Smooth muscle cell (in vitro differentiated cells): Measurements from ENCODE around the gene IL37. TPM values are rescaled to one million over a fixed set of nuclear protein-coding genes. Genes with fewer than 3 reads are reported as not detected.

ENCODE experiments used
- DNase-seq: peaks from one replicate; lab custom pipeline; 2025; ENCODE audit not compliant: unreplicated experiment; lab: John Stamatoyannopoulos, UW
- H2AFZ ChIP-seq: fragments of 200-600 bp; sonication (generic); 2 replicates; pipeline ENCODE4 v1.6.0; 2016; ENCODE audit warnings: antibody characterized with exemption, low read depth, mild to moderate bottlenecking
- H3F3A ChIP-seq: fragments of 200-600 bp; sonication (generic); 2 replicates; pipeline ENCODE4 v1.6.0; 2017; ENCODE audit warnings: antibody characterized with exemption, low read depth
- H3K27ac ChIP-seq: fragments of 200-600 bp; sonication (generic); 2 replicates; pipeline ENCODE4 v1.5.1; 2016; ENCODE audit warnings: low read depth, mild to moderate bottlenecking
- H3K27me3 ChIP-seq: fragments of 200-600 bp; sonication (generic); 2 replicates; pipeline ENCODE4 v1.6.1; 2016; ENCODE audit warnings: low read depth, mild to moderate bottlenecking
- H3K36me3 ChIP-seq: fragments of 200-600 bp; sonication (generic); 2 replicates; pipeline ENCODE4 v1.5.1; 2016; ENCODE audit warnings: low read depth
- H3K4me1 ChIP-seq: fragments of 200-600 bp; sonication (generic); 2 replicates; pipeline ENCODE4 v1.5.1; 2016; ENCODE audit warnings: low read depth
- H3K4me2 ChIP-seq: fragments of 200-600 bp; sonication (generic); 2 replicates; pipeline ENCODE4 v1.6.0; 2016; ENCODE audit warnings: mild to moderate bottlenecking
- H3K4me3 ChIP-seq: fragments of 200-600 bp; sonication (generic); 2 replicates; pipeline ENCODE4 v1.5.1; 2016; ENCODE audit warnings: mild to moderate bottlenecking
- H3K79me2 ChIP-seq: fragments of 200-600 bp; sonication (generic); 2 replicates; pipeline ENCODE4 v1.6.0; 2016; ENCODE audit warnings: low read depth, mild to moderate bottlenecking
- H3K9ac ChIP-seq: fragments of 200-600 bp; sonication (generic); 2 replicates; pipeline ENCODE4 v1.6.0; 2016; ENCODE audit warnings: low read depth
- H3K9me3 ChIP-seq: fragments of 200-600 bp; sonication (generic); replicated peaks from 2 replicates; pipeline ENCODE4 v1.5.1; 2016; ENCODE audit warnings: low read depth
- H4K20me1 ChIP-seq: fragments of 200-600 bp; sonication (generic); 2 replicates; pipeline ENCODE4 v1.6.0; 2016; ENCODE audit warnings: low read depth
- CTCF ChIP-seq: fragments of 200-600 bp; sonication (generic); IDR thresholded peaks from 2 replicates; pipeline ENCODE4 v1.5.1; 2017; ENCODE audit warnings: borderline replicate concordance, mild to moderate bottlenecking, antibody characterized with exemption; ENCODE audit not compliant: insufficient read depth, poor library complexity, severe bottlenecking
- WGBS: methylation state at CpG from one replicate; pipeline ENCODE4 v1.1.7; 2016; ENCODE audit warnings: low lambda C conversion rate; 5-methylcytosine and 5-hydroxymethylcytosine counted together
- polyA plus RNA-seq: library from polyadenylated mRNA; unstranded; fragments of >200 nt; fragmentation: Nextera tagmentation; extraction: Ambion mirVana; gene quantifications from 2 replicates; pipeline ENCODE4 v1.2.1, GENCODE V29; 2016
- total RNA-seq: library from RNA; depleted of rRNA; stranded (reverse); fragments of >200 nt; gene quantifications from 2 replicates; pipeline ENCODE4 v1.2.3, GENCODE V29; 2014

IL37 gene
- total and polyA plus RNA-seq, 2 experiments from 2014 or later, result not detected

DNA sequence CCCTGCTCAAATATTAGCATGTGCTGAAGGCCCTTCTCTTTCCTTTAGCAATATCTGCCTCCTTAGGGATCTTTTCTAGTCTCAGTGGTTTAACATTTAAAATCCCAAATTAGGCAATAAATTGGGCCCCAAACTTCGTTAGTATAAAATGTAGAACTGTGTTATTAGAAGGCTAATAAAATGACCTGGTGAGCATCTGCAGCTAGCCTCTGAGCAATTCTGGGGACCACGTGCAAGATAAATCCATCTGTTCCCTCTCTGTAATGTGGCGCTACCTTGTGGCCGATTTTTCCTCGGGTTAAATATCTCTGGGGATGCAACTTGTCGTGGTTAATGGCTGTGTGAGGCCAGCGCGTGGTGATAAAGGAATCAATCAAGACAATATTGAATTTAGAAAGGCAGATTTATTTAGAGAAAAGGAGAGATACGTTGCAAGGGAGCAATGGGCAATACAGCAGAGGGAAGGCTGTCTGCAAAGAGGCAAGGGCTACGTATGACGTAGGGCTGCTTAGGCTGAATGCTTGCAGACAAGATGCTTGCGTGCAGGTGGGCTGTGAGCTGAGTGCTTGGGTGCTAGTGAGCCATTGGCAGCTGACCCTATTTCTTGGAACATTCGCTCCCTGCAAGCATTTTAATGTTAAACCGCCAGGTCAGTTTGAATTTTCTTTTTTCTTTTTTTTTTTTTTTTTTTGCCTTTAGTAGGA lies 48.3 kb downstream of the IL37 start:
- Histone ChIP-seq H3K36me3 (no peaks in the 10 kb centered on the region), H3K9ac (no peak overlapping the region), H4K20me1 (no peaks in the 10 kb centered on the region), H3K27ac (no peak overlapping the region), H3K79me2 (no peaks in the 10 kb centered on the region), H3K27me3 (peaks cover 8% of the 10 kb centered on the region), H3K4me1 (no peaks in the 10 kb centered on the region), H2AFZ (no peak overlapping the region), H3K9me3 (no peaks in the 10 kb centered on the region), H3F3A (no peaks in the 10 kb centered on the region), H3K4me3 (no peak overlapping the region), H3K4me2 (no peak overlapping the region)
- WGBS, result 72% methylated on average over 14 of the region's 14 CpGs
- DNase-seq, result no peak
- peak; percentile 1 for TF ChIP-seq CTCF

GRCh38 chr2:112960230-112960825 lies 49.4 kb downstream of the IL37 start:
- Histone ChIP-seq H3K36me3 (no peaks in the 10 kb centered on the region), H3K9ac (no peak overlapping the region), H3K4me1 (no peaks in the 10 kb centered on the region), H4K20me1 (no peaks in the 10 kb centered on the region), H3K9me3 (no peaks in the 10 kb centered on the region), H3K27ac (no peak overlapping the region), H2AFZ (no peak overlapping the region), H3F3A (no peaks in the 10 kb centered on the region), H3K79me2 (no peaks in the 10 kb centered on the region), H3K4me3 (no peak overlapping the region), H3K4me2 (no peak overlapping the region), H3K27me3 (peaks cover 17% of the 10 kb centered on the region)
- 50% methylated on average over 2 of the region's 2 CpGs for WGBS
- no peak for DNase-seq
- TF ChIP-seq CTCF, result no peak

DNA sequence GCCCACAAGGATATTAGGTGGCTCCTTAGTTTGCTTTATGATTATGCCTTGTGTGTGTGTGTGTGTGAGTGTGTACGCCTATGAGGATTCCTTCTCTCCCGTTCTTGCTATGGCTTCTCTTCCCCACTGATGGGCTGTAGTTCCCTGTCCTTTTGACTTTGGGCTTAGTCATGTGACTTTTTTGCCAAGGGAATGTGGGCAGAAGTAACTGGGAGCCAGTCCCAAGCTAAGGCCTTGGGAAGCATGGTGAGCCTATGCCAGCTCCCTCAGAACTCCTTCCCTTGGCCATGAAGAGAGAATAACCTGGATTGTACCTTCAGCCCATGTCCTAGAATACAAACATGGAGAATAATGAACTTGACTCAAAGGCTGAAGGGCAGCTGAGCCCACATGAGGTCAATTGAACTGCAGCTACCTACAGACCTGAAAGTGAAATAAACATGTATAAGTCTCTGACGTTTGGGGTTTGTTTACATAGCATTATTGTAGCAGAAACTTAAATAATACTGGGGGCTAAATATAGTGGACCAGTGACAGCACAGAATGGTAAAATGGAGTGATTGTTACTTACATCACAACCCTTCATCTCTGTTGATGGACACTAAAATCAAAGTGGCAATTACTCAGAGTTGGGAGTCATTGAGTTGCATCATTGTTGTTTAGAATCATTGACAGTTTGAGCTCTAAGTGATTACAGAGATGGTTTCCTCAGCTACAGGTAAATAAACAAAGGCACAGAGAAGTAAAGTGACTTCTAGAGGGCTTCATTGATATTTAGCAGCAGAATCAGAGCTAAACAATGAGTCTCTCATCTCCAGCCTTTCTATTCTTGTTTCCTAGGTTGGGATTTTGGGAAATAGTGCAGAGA lies 51.6 kb downstream of the IL37 start:
- Histone ChIP-seq H3K4me1 (no peaks in the 10 kb centered on the region), H3F3A (no peaks in the 10 kb centered on the region), H3K9ac (no peak overlapping the region), H4K20me1 (no peaks in the 10 kb centered on the region), H3K9me3 (no peaks in the 10 kb centered on the region), H3K27ac (no peak overlapping the region), H3K27me3 (peaks cover 37% of the 10 kb centered on the region), H3K4me3 (no peak overlapping the region), H3K4me2 (no peak overlapping the region), H3K79me2 (no peaks in the 10 kb centered on the region), H3K36me3 (no peaks in the 10 kb centered on the region), H2AFZ (no peak overlapping the region)
- WGBS, result 86% methylated on average over 3 of the region's 3 CpGs
- no peak for TF ChIP-seq CTCF
- no peak for DNase-seq
